Lower lobe of right lung (tissue), 2 donors: ENCODE measurements around the gene PEX3. TPM values are rescaled to one million over a fixed set of nuclear protein-coding genes. Genes with fewer than 3 reads are reported as not detected.

Source experiments
- ATAC-seq, 2 donors: fragments of 200-7000 bp; cut with Tn5 transposase; one replicate each; pipeline ENCODE4 v1.9.1; 2020 to 2022; ENCODE audit warnings: mild to moderate bottlenecking in 2 of 2, moderate library complexity in 2 of 2
- DNase-seq: peaks from one replicate; pipeline ENCODE4 v3.0.0-alpha.2; 2020
- H3K27ac ChIP-seq: fragments of 200-600 bp; one replicate; pipeline ENCODE4 v1.8.0; 2022
- H3K27me3 ChIP-seq: fragments of 200-600 bp; one replicate; pipeline ENCODE4 v1.8.0; 2022; ENCODE audit warnings: low read depth
- H3K36me3 ChIP-seq: fragments of 200-600 bp; one replicate; pipeline ENCODE4 v1.8.0; 2022; ENCODE audit warnings: mild to moderate bottlenecking
- H3K4me1 ChIP-seq: fragments of 200-600 bp; one replicate; pipeline ENCODE4 v1.8.0; 2022
- H3K4me3 ChIP-seq: fragments of 200-600 bp; one replicate; pipeline ENCODE4 v1.8.0; 2022; ENCODE audit warnings: mild to moderate bottlenecking
- H3K9me3 ChIP-seq: fragments of 200-600 bp; one replicate; pipeline ENCODE4 v1.8.0; 2022
- intact Hi-C: fragments of 100-400 bp; cut with DNase I; formaldehyde crosslinking; loops from one replicate; pipeline ENCODE4 v1.11.0; 2022
- total RNA-seq: library from RNA; stranded (reverse); fragmentation: NEBNext Ultra II Directional; extraction: Animal tissue kit (Norgen Biotek cat#: 25700); gene quantifications from one replicate; pipeline ENCODE4 v1.2.1, GENCODE V29; 2021
- TF ChIP-seq, protein P1 (sequence below): fragments of 200-600 bp; IDR thresholded peaks from one replicate; pipeline ENCODE4 v1.8.0; 2022; ENCODE audit warnings: antibody characterized with exemption, mild to moderate bottlenecking
- donor health status: DM: no; HTN: yes; CAD: no; lungs with severe emphysema.

PEX3 gene
- total RNA-seq, 1 donor from 2014 or later: 14.7 TPM

DNA sequence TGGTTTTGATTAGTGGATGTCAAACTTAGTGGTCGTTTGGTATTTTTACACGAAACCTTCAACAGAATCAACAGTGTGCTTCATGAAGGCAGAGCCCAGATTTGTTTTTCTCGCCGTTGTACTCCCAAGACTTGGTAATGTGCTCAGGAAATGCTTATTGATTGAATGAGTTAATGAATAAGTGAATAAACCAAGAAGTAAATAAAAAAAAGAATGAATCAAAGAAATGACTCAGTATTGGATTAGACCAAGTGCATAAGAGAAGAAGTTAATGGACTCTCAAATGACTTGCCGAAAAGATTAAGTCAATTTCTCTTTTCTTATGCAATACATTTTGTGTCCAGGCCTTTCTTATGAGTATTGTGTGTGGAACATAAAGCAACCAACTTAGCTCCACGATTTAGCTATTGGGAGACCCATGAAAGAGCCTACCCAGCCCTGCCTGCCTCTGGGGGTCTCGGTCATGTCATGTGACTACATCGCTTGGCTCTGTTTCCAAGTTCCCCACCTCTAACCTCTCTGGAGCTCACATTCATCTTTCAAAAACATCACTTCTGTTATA lies 71.5 kb downstream of the PEX3 start:
- no peak overlapping the region for H3K4me3 ChIP-seq
- H3K4me1 ChIP-seq: no peaks in the 10 kb centered on the region
- no peak for DNase-seq
- no peak overlapping the region for H3K27ac ChIP-seq
- TF ChIP-seq, protein P1, sequence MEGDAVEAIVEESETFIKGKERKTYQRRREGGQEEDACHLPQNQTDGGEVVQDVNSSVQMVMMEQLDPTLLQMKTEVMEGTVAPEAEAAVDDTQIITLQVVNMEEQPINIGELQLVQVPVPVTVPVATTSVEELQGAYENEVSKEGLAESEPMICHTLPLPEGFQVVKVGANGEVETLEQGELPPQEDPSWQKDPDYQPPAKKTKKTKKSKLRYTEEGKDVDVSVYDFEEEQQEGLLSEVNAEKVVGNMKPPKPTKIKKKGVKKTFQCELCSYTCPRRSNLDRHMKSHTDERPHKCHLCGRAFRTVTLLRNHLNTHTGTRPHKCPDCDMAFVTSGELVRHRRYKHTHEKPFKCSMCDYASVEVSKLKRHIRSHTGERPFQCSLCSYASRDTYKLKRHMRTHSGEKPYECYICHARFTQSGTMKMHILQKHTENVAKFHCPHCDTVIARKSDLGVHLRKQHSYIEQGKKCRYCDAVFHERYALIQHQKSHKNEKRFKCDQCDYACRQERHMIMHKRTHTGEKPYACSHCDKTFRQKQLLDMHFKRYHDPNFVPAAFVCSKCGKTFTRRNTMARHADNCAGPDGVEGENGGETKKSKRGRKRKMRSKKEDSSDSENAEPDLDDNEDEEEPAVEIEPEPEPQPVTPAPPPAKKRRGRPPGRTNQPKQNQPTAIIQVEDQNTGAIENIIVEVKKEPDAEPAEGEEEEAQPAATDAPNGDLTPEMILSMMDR: no peak
- ATAC-seq: no peak
- H3K27me3 ChIP-seq: no peaks in the 10 kb centered on the region
- no peaks in the 10 kb centered on the region for H3K36me3 ChIP-seq
- no peaks in the 10 kb centered on the region for H3K9me3 ChIP-seq
- intact Hi-C loops: no loop called here

DNA sequence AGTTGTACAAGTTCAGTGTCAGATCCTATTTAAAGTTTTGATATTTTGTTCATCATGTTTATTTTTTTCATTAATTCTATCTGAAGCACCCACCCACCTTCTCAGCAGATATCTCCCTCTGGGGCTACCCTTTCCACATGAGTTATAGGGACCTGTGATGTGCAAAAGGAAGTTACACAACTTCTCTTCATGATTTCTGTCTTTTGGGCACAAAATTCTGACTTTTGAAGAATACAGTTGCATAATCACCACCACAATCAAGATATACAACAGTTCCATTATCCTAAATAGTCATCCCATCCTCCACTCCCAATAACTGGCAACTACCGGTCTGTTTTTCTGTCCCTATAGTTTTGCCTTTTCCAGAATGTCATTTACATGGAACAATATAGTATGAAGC lies 74.8 kb downstream of the PEX3 start:
- Histone ChIP-seq H3K36me3 (no peaks in the 10 kb centered on the region), H3K9me3 (no peaks in the 10 kb centered on the region), H3K4me1 (no peaks in the 10 kb centered on the region), H3K27me3 (no peaks in the 10 kb centered on the region), H3K4me3 (no peak overlapping the region), H3K27ac (no peak overlapping the region)
- ATAC-seq: no peak
- no peak for DNase-seq
- intact Hi-C loops: no loop called here
- TF ChIP-seq, protein P1: no peak

DNA sequence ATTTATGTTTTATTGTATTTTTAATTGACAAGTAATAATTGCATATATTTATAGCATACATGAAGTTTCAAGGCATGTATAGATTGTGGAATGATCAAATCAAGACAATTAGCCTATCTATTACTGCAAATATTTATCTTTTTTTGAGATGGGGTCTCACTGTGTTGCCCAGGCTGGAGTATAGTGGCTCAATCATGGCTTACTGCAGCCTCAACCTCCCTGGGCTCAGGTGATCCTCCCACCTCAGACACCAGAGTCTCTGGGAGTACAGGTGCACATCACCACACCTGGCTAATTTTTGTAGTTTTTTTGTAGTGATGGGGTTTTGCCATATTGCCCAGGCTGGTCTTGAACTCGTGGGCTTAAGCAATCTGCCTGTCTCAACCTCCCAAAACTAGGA lies 77.1 kb downstream of the PEX3 start:
- H3K27me3 ChIP-seq: no peaks in the 10 kb centered on the region
- H3K27ac ChIP-seq: no peak overlapping the region
- TF ChIP-seq, protein P1: no peak
- H3K9me3 ChIP-seq: no peaks in the 10 kb centered on the region
- intact Hi-C loops: no loop called here
- no peak overlapping the region for H3K4me3 ChIP-seq
- no peaks in the 10 kb centered on the region for H3K36me3 ChIP-seq
- ATAC-seq (no peak), DNase-seq (no peak)
- H3K4me1 ChIP-seq: no peaks in the 10 kb centered on the region

DNA sequence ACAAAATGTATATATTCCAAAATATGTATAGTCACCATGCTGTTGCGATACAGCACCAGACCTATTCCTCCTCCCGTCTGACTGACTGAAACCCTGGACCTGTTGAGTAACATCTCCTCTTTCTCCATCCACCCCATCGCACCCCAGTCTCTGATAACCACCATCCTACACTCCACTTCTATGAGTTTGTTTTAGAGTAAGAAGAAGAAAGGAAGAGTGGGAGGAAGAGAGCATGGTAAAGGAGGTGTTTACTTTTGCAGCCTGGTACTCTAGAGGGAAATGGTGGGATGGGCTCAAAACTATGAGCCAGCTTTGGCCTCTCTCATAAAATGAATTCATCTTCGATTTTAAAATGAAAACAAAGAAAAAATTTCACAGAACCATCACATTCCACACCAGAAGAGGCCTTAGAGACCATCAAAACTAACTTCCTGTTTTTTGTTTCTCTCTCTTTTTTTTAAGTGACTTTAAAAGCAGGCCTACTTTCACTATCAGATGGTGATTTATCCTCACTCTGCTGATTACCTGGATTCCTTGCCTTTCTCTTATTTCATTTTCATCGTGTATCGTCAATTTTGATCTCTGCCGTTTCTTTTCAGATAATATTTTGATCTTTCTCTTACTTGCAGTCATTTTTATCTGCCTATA lies 77.7 kb downstream of the PEX3 start:
- intact Hi-C loops: no loop called here
- DNase-seq: no peak
- Histone ChIP-seq H3K9me3 (no peaks in the 10 kb centered on the region), H3K27me3 (no peaks in the 10 kb centered on the region), H3K27ac (no peak overlapping the region), H3K36me3 (no peaks in the 10 kb centered on the region), H3K4me3 (no peak overlapping the region), H3K4me1 (no peaks in the 10 kb centered on the region)
- no peak for ATAC-seq
- TF ChIP-seq, protein P1: no peak

DNA sequence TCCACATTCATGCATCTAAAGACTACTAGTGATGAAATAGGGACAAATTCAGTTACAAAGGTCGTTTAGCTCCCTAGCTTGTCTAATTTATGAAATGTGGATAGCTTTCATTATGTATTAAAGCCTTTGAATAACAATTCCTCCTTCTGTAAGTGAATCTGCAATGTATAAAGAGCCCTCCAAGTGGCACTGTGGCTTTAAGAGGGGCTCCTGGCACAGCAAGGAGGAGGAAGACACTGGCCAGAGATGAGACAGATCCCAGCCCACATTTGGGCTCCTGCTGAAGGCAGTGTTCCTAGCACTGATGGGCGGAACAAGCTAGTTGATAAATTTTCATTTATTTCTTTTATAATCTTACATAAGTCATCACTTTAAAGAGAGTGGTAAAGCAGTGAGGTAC lies 78.5 kb downstream of the PEX3 start:
- Histone ChIP-seq H3K36me3 (no peaks in the 10 kb centered on the region), H3K27ac (no peak overlapping the region), H3K9me3 (no peaks in the 10 kb centered on the region), H3K4me1 (no peaks in the 10 kb centered on the region), H3K4me3 (no peak overlapping the region), H3K27me3 (no peaks in the 10 kb centered on the region)
- TF ChIP-seq, protein P1: no peak
- no peak for DNase-seq
- intact Hi-C loops: no loop called here
- ATAC-seq: no peak
